Measurements from ENCODE around the gene RNF32. TPM values are rescaled to one million over a fixed set of nuclear protein-coding genes. Genes with fewer than 3 reads are reported as not detected.
"Not testable (repeated sequence)": the region's sequence is repeated elsewhere in the genome, so short reads cannot be mapped to it uniquely, and the experiment has no call there.

The RNF32 gene
- total and polyA plus RNA-seq, 12 donors: 0.26 to 8.5 (median 0.92) TPM

- WGBS, 4 donors: 17 to 32% (median 24%) methylated on average over 31 to 92 of the region's 92 CpGs
- peak overlapping the region in 1 of 4 donors; percentile 52 for H3K4me3 ChIP-seq
These were observed 24.0 kb upstream of the RNF32 start for GRCh38 chr7:156616269-156617202.

GRCh38 chr7:156617215-156617614, 23.4 kb upstream of the RNF32 start:
- WGBS, 4 donors: 78 to 82% (median 79%) methylated on average over 11 of the region's 11 CpGs
- intact Hi-C loops (cut with DNase I): no loop called here
- Histone ChIP-seq H3K4me3 (no peak overlapping the region), H3K4me1 (replicated peaks in 1 of 2) (no peaks in the 10 kb centered on the region), H3K36me3 (replicated peaks in 1 of 2) (no peaks in the 10 kb centered on the region), H3K27ac (no peak overlapping the region), H3K27me3 (peaks cover 3% of the 10 kb centered on the region), H3K9me3 (replicated peaks in 1 of 3) (no peaks in the 10 kb centered on the region)
- no peak for TF ChIP-seq POLR2A (IDR thresholded peaks at IDR 0.05)
- no peak for TF ChIP-seq CTCF (IDR thresholded peaks at IDR 0.05)
- DNase-seq: no peak

More at GRCh38 chr7:156616269-156617202, 24.0 kb upstream of the RNF32 start:
- TF ChIP-seq CTCF (IDR thresholded peaks at IDR 0.05) (no peak), POLR2A (IDR thresholded peaks at IDR 0.05) (no peak)
- Histone ChIP-seq H3K4me1 (replicated peaks in 1 of 2) (no peaks in the 10 kb centered on the region), H3K36me3 (replicated peaks in 1 of 2) (no peaks in the 10 kb centered on the region), H3K9me3 (replicated peaks in 1 of 3) (no peaks in the 10 kb centered on the region), H3K27me3 (peaks cover 3% of the 10 kb centered on the region), H3K27ac (no peak overlapping the region)
- DNase-seq: no peak
- intact Hi-C loops (cut with DNase I): no loop called here

- Histone ChIP-seq H3K27ac (no peak overlapping the region), H3K27me3 (peaks cover 3% of the 10 kb centered on the region), H3K4me3 (no peak overlapping the region), H3K9me3 (replicated peaks in 1 of 3) (no peaks in the 10 kb centered on the region), H3K4me1 (replicated peaks in 1 of 2) (no peaks in the 10 kb centered on the region), H3K36me3 (replicated peaks in 1 of 2) (no peaks in the 10 kb centered on the region)
- intact Hi-C loops (cut with DNase I): no loop called here
- 91 to 94% (median 93%) methylated on average over 17 to 18 of the region's 18 CpGs for WGBS, 4 donors
- TF ChIP-seq CTCF (IDR thresholded peaks at IDR 0.05) (no peak), POLR2A (IDR thresholded peaks at IDR 0.05) (no peak)
- DNase-seq: no peak
These were observed 22.3 kb upstream of the RNF32 start for GRCh38 chr7:156618078-156618779.

GRCh38 chr7:156618780-156619367, 21.7 kb upstream of the RNF32 start:
- Histone ChIP-seq H3K4me3 (no peak overlapping the region), H3K36me3 (replicated peaks in 1 of 2) (no peaks in the 10 kb centered on the region), H3K4me1 (replicated peaks in 1 of 2) (no peaks in the 10 kb centered on the region), H3K9me3 (replicated peaks in 1 of 3) (no peaks in the 10 kb centered on the region), H3K27me3 (peaks cover 3% of the 10 kb centered on the region), H3K27ac (no peak overlapping the region)
- intact Hi-C loops (cut with DNase I): no loop called here
- whole genome bisulfite sequencing, 4 donors: 83 to 93% (median 86%) methylated on average over 7 to 14 of the region's 14 CpGs
- TF ChIP-seq CTCF (IDR thresholded peaks at IDR 0.05) (no peak), POLR2A (IDR thresholded peaks at IDR 0.05) (no peak)
- no peak for DNase-seq

- intact Hi-C loops (cut with DNase I): not testable (repeated sequence)
These were observed 20.9 kb upstream of the RNF32 start for GRCh38 chr7:156619488-156620290.

More at GRCh38 chr7:156619488-156620290, 20.9 kb upstream of the RNF32 start:
- not testable (repeated sequence) for H3K9me3 ChIP-seq (replicated peaks in 1 of 3); H3K27ac ChIP-seq; H3K4me3 ChIP-seq; DNase-seq; H3K36me3 ChIP-seq (replicated peaks in 1 of 2); H3K4me1 ChIP-seq (replicated peaks in 1 of 2); H3K27me3 ChIP-seq
- 83 to 88% (median 86%) methylated on average over 13 of the region's 13 CpGs for WGBS, 4 donors
